Vagina (tissue), 2 donors: ENCODE measurements around the gene RPS6KB2.

Experiments
- CTCF ChIP-seq, 3 experiments: fragments of 450-650 bp in 2 of 3; fragments of 200-600 bp in 1 of 3; sonication (generic) in 1 of 3; IDR thresholded peaks; one replicate each; pipeline ENCODE4 v1.5.1; 2017 to 2019; ENCODE audit warnings: antibody characterized with exemption in 3 of 3, mild to moderate bottlenecking in 2 of 3, moderate library complexity in 2 of 3
- POLR2A ChIP-seq, 2 donors: fragments of 450-650 bp; IDR thresholded peaks; one replicate each; pipeline ENCODE4 v1.6.1; 2017; ENCODE audit warnings: antibody characterized with exemption in 2 of 2, mild to moderate bottlenecking in 2 of 2, moderate library complexity in 2 of 2

- TF ChIP-seq CTCF (IDR thresholded peaks at IDR 0.05) (no peak), POLR2A (IDR thresholded peaks at IDR 0.05) (no peak)
Measured at GRCh38 chr11:67416416-67417335, 11.6 kb upstream of the RPS6KB2 start.
